MM.1S (cell line): ENCODE measurements around the gene POLR1A.

Source experiments
- DNase-seq: peaks from one replicate; pipeline ENCODE4 v3.0.0-alpha.2; 2015
- H2AFZ ChIP-seq: fragments of 300-600 bp; sonication (generic); 2 replicates; pipeline ENCODE4 v1.6.0; 2016; ENCODE audit warnings: antibody characterized with exemption, low read length
- H3F3A ChIP-seq: fragments of 300-600 bp; sonication (generic); 2 replicates; pipeline ENCODE4 v1.6.1; 2016; ENCODE audit warnings: mild to moderate bottlenecking, antibody characterized with exemption, low read length, moderate library complexity, mixed read lengths; ENCODE audit not compliant: insufficient read depth
- H3K27ac ChIP-seq: fragments of 300-600 bp; sonication (generic); 2 replicates; pipeline ENCODE4 v1.5.1; 2016; ENCODE audit warnings: mild to moderate bottlenecking, low read length
- H3K27me3 ChIP-seq: fragments of 300-600 bp; sonication (generic); replicated peaks from 2 replicates; pipeline ENCODE4 v1.6.0; 2016; ENCODE audit warnings: low read length; ENCODE audit not compliant: insufficient read depth
- H3K36me3 ChIP-seq: fragments of 300-600 bp; sonication (generic); replicated peaks from 2 replicates; pipeline ENCODE4 v1.6.1; 2016; ENCODE audit warnings: mild to moderate bottlenecking, low read length, mixed read lengths; ENCODE audit not compliant: insufficient read depth
- H3K4me1 ChIP-seq: fragments of 300-600 bp; sonication (generic); 2 replicates; pipeline ENCODE4 v1.6.1; 2016; ENCODE audit warnings: low read length, mixed read lengths
- H3K4me2 ChIP-seq: fragments of 300-600 bp; sonication (generic); 2 replicates; pipeline ENCODE4 v1.6.0; 2016; ENCODE audit warnings: low read depth, low read length
- H3K4me3 ChIP-seq: fragments of 300-600 bp; sonication (generic); 2 replicates; pipeline ENCODE4 v1.5.1; 2016; ENCODE audit warnings: low read length, mixed read lengths
- H3K79me2 ChIP-seq: fragments of 300-600 bp; sonication (generic); 2 replicates; pipeline ENCODE4 v1.6.1; 2016; ENCODE audit warnings: mixed run types, low read length, mixed read lengths
- H3K9ac ChIP-seq: fragments of 300-600 bp; sonication (generic); 2 replicates; pipeline ENCODE4 v1.6.1; 2016; ENCODE audit warnings: low read length, mixed read lengths
- H3K9me2 ChIP-seq: fragments of 300-600 bp; sonication (generic); replicated peaks from 2 replicates; pipeline ENCODE4 v1.6.1; 2016; ENCODE audit warnings: mild to moderate bottlenecking, low read length, mixed read lengths; ENCODE audit not compliant: insufficient read depth
- H3K9me3 ChIP-seq: fragments of 300-600 bp; sonication (generic); replicated peaks from 2 replicates; pipeline ENCODE4 v1.6.1; 2016; ENCODE audit warnings: mild to moderate bottlenecking, low read length, mixed read lengths; ENCODE audit not compliant: insufficient read depth
- H4K20me1 ChIP-seq: fragments of 300-600 bp; sonication (generic); 2 replicates; pipeline ENCODE4 v1.6.1; 2016; ENCODE audit warnings: mild to moderate bottlenecking, low read length, moderate library complexity, mixed read lengths; ENCODE audit not compliant: insufficient read depth
- EZH2 ChIP-seq: fragments of 300-600 bp; sonication (generic); optimal IDR thresholded peaks from 2 replicates; pipeline ENCODE3; 2017; ENCODE audit warnings: low read depth, mild to moderate bottlenecking, antibody characterized with exemption, low read length, mixed read lengths
- EZH2phosphoT487 ChIP-seq: fragments of 300-600 bp; sonication (generic); IDR thresholded peaks from 2 replicates; pipeline ENCODE4 v1.6.1; 2018; ENCODE audit warnings: antibody characterized with exemption, low read length
- TF ChIP-seq, protein P1 (sequence below): fragments of 300-600 bp; sonication (generic); IDR thresholded peaks from 2 replicates; pipeline ENCODE4 v1.5.1; 2016; ENCODE audit warnings: antibody characterized with exemption, low read length, mixed read lengths

Gene POLR1A

DNA sequence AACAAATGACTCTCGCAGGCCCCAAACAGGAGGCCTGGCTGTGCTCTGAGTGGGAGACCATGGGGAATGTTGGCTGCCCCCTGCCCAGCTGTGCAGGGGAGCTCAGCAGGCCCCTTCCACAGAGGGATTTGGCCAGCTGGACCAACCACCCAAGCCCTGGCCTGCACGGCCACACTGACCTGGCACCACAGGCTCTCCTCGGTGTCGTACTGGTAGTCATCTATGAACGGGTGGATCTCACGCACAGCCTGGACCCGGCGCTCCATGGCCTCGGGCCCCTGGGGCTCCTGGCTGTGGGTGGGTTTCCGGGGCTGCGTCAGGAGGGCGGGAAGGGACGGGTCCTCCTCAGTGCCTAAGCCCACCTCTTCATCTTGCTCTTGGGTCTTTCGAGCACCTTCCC lies 74.5 kb downstream of the POLR1A start:
- peaks cover 16% of the 10 kb centered on the region; the same call in 1 of the 2 replicates for H3K36me3 ChIP-seq
- no peak overlapping the region for H3K4me3 ChIP-seq
- TF ChIP-seq EZH2: no peak
- TF ChIP-seq EZH2phosphoT487: no peak
- TF ChIP-seq, protein P1, sequence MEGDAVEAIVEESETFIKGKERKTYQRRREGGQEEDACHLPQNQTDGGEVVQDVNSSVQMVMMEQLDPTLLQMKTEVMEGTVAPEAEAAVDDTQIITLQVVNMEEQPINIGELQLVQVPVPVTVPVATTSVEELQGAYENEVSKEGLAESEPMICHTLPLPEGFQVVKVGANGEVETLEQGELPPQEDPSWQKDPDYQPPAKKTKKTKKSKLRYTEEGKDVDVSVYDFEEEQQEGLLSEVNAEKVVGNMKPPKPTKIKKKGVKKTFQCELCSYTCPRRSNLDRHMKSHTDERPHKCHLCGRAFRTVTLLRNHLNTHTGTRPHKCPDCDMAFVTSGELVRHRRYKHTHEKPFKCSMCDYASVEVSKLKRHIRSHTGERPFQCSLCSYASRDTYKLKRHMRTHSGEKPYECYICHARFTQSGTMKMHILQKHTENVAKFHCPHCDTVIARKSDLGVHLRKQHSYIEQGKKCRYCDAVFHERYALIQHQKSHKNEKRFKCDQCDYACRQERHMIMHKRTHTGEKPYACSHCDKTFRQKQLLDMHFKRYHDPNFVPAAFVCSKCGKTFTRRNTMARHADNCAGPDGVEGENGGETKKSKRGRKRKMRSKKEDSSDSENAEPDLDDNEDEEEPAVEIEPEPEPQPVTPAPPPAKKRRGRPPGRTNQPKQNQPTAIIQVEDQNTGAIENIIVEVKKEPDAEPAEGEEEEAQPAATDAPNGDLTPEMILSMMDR: no peak
- no peak overlapping the region for H2AFZ ChIP-seq
- H3K27ac ChIP-seq: no peak overlapping the region
- no peak overlapping the region for H3K9ac ChIP-seq
- H3K4me1 ChIP-seq: peaks cover 12% of the 10 kb centered on the region
- H3K9me3 ChIP-seq: no peaks in the 10 kb centered on the region
- no peaks in the 10 kb centered on the region for H3K9me2 ChIP-seq
- peaks cover 11% of the 10 kb centered on the region; the same call in 1 of the 2 replicates for H3K79me2 ChIP-seq
- H4K20me1 ChIP-seq: no peaks in the 10 kb centered on the region
- H3F3A ChIP-seq: peaks cover 11% of the 10 kb centered on the region
- DNase-seq: no peak
- no peak overlapping the region for H3K4me2 ChIP-seq
- no peaks in the 10 kb centered on the region for H3K27me3 ChIP-seq

DNA sequence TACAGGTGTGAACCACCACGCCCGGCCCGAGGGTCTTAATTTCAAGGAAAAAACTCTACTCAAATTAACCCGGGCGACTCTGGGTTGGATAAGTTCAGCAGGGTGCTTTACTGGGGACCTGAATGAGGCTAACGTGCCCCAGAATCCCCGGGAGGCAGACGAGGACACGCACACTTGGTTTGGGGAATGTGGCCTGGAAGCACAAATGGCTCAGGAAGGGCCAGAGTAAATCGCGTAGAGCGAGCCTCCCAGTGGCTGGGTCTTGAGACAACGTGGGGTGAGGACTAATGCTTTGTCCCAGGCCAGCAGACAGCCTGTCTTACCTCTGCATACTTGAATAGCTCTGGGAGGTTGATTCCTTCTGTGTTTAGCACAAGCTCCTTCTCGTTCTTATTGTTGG lies 75.8 kb downstream of the POLR1A start:
- Histone ChIP-seq H3K27me3 (no peaks in the 10 kb centered on the region), H3K4me2 (no peak overlapping the region), H2AFZ (no peak overlapping the region), H3K9me2 (no peaks in the 10 kb centered on the region), H3K79me2 (peaks cover 6% of the 10 kb centered on the region; the same call in 1 of the 2 replicates), H3K4me3 (no peak overlapping the region), H3K9ac (no peak overlapping the region), H3K27ac (no peak overlapping the region), H3K4me1 (peaks cover under 1% of the 10 kb centered on the region; the same call in 1 of the 2 replicates), H3F3A (no peaks in the 10 kb centered on the region), H3K36me3 (peaks cover 16% of the 10 kb centered on the region; the same call in 1 of the 2 replicates), H4K20me1 (no peaks in the 10 kb centered on the region), H3K9me3 (no peaks in the 10 kb centered on the region)
- no peak for TF ChIP-seq EZH2phosphoT487
- TF ChIP-seq, protein P1: no peak
- no peak for TF ChIP-seq EZH2
- DNase-seq: no peak

DNA sequence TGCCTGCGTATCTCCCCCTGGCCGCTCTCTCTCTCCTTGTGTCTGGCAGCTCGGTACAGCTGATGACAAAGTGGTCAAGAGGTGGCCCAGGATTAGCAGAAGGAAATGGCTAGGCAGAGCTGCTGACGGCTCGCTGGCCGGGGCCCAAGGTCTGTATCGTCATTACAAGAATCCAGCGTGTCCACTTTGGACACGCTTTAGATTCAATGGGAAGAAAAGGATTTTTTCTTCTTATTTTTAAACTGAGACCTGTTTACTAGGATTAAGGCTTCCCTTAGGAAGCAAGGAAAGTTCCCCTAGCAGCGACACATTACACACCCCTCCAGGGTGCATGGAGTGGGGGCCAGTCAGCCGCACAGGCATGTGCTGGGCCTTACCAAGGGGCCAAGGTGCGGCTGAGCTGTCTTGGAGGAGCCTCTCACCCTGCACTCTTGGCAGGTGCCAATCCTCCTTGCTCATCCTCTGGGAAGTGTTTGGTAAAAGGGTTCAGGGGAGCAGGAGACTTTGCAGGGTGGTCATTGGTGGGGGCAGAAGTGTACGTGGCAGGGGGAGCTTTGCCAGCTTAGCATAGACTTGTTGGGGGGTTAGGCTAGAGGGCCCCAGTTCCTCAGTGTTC lies 76.8 kb downstream of the POLR1A start:
- H3K9ac ChIP-seq: no peak overlapping the region
- H3K4me2 ChIP-seq: no peak overlapping the region
- no peaks in the 10 kb centered on the region for H3K79me2 ChIP-seq
- H3K9me3 ChIP-seq: no peaks in the 10 kb centered on the region
- TF ChIP-seq EZH2phosphoT487: no peak
- TF ChIP-seq EZH2: no peak
- TF ChIP-seq, protein P1: no peak
- no peak overlapping the region for H3K27ac ChIP-seq
- peaks cover 14% of the 10 kb centered on the region; the same call in 1 of the 2 replicates for H3K36me3 ChIP-seq
- H3K27me3 ChIP-seq: no peaks in the 10 kb centered on the region
- no peak overlapping the region for H3K4me3 ChIP-seq
- DNase-seq: no peak
- H4K20me1 ChIP-seq: no peaks in the 10 kb centered on the region
- H2AFZ ChIP-seq: no peak overlapping the region
- H3F3A ChIP-seq: no peaks in the 10 kb centered on the region
- no peaks in the 10 kb centered on the region for H3K9me2 ChIP-seq
- no peaks in the 10 kb centered on the region for H3K4me1 ChIP-seq
